Aorta (tissue), 5 donors: ENCODE results near the gene CAMSAP3. TPM values are rescaled to one million over a fixed set of nuclear protein-coding genes. Genes with fewer than 3 reads are reported as not detected.

ENCODE experiments used
- ATAC-seq: fragments of 200-7000 bp; cut with Tn5 transposase; one replicate; pipeline ENCODE4 v1.9.1; 2022; ENCODE audit warnings: moderate library complexity; ENCODE audit not compliant: low FRiP score
- DNase-seq, 2 donors: peaks; one replicate each; pipeline ENCODE4 v3.0.0-alpha.2; 2020
- H3K27ac ChIP-seq, 2 donors: one replicate each; pipeline ENCODE4 v1.5.1; 2013; ENCODE audit warnings: low read length in 2 of 2, mild to moderate bottlenecking in 2 of 2, moderate library complexity in 2 of 2, control low read depth in 1 of 2, inconsistent platforms in 1 of 2, low read depth in 1 of 2
- H3K27me3 ChIP-seq, 2 donors: one replicate each; pipeline ENCODE4 v1.6.1; 2013; ENCODE audit warnings: control low read depth in 1 of 2, low read length in 1 of 2, mild to moderate bottlenecking in 1 of 2, moderate library complexity in 1 of 2; ENCODE audit not compliant: insufficient read depth in 2 of 2, control insufficient read depth in 1 of 2
- H3K36me3 ChIP-seq, 2 donors: one replicate each; pipeline ENCODE4 v1.6.1; 2013; ENCODE audit warnings: control low read depth in 1 of 2, low read length in 1 of 2, mild to moderate bottlenecking in 1 of 2; ENCODE audit not compliant: insufficient read depth in 2 of 2, control insufficient read depth in 1 of 2
- H3K4me1 ChIP-seq, 2 donors: one replicate each; pipeline ENCODE4 v1.6.1; 2013; ENCODE audit warnings: low read length in 2 of 2, control low read depth in 1 of 2, mild to moderate bottlenecking in 1 of 2, moderate library complexity in 1 of 2; ENCODE audit not compliant: insufficient read depth in 2 of 2, control insufficient read depth in 1 of 2
- H3K4me3 ChIP-seq, 2 donors: one replicate each; pipeline ENCODE4 v1.5.1; 2013; ENCODE audit warnings: low read length in 2 of 2, control low read depth in 1 of 2, mild to moderate bottlenecking in 1 of 2
- H3K9me3 ChIP-seq: one replicate; pipeline ENCODE4 v1.6.1; 2013; ENCODE audit warnings: mild to moderate bottlenecking, low read length; ENCODE audit not compliant: control insufficient read depth
- WGBS, 2 donors: extraction: QIAGEN DNeasy Blood & Tissue Kit; methylation state at CpG; one replicate each; pipeline ENCODE4 v1.1.7; 2013; 5-methylcytosine and 5-hydroxymethylcytosine counted together
- intact Hi-C, 2 donors: fragments of 100-400 bp; cut with DNase I; formaldehyde crosslinking; loops; one replicate each; pipeline versions ENCODE4 v1.14.2 to v1.15.0; 2022
- polyA plus RNA-seq, 2 donors: library from polyadenylated mRNA; stranded (reverse); fragments of 200-250 nt; gene quantifications; one replicate each; pipeline ENCODE4 v1.2.3, GENCODE V29; 2013
- total RNA-seq, 2 donors: library from RNA; stranded (reverse); fragmentation: NEBNext Ultra II Directional; extraction: Animal tissue kit (Norgen Biotek cat#: 25700); gene quantifications; one replicate each; pipeline ENCODE4 v1.2.1, GENCODE V29; 2021
- donor health status: healthy with polysubstance abuse.
- donor health status: Bipolar disorder and iron deficiency.
- donor health status: DM: no; HTN: no; CAD: no.
- donor health status: DM: no; HTN: no; CAD: no.
- donor health status: DM: yes; HTN: yes; CAD: no.

Gene CAMSAP3
- total and polyA plus RNA-seq, 4 donors, result 0.05 to 5.0 TPM; not detected in 2

GRCh38 chr19:7645656-7646425 lies 50.2 kb downstream of the CAMSAP3 start:
- Histone ChIP-seq H3K4me1 (no peaks in the 10 kb centered on the region), H3K4me3 (no peak overlapping the region), H3K36me3 (no peaks in the 10 kb centered on the region), H3K9me3 (no peaks in the 10 kb centered on the region), H3K27ac (no peak overlapping the region), H3K27me3 (no peaks in the 10 kb centered on the region)
- 57 to 64% methylated on average over 20 of the region's 20 CpGs for WGBS, 2 donors
- DNase-seq, result no peak
- intact Hi-C loops, result no loop called here
- no peak for ATAC-seq

GRCh38 chr19:7646426-7646700 lies 50.7 kb downstream of the CAMSAP3 start:
- H3K4me3 ChIP-seq, result no peak overlapping the region
- no peak overlapping the region for H3K27ac ChIP-seq
- intact Hi-C loops, result no loop called here
- H3K9me3 ChIP-seq, result no peaks in the 10 kb centered on the region
- no peak for DNase-seq
- no peaks in the 10 kb centered on the region for H3K27me3 ChIP-seq
- WGBS, 2 donors, result 72 to 81% methylated on average over 8 of the region's 8 CpGs
- ATAC-seq, result no peak
- no peaks in the 10 kb centered on the region for H3K36me3 ChIP-seq
- H3K4me1 ChIP-seq, result no peaks in the 10 kb centered on the region

- H3K4me1 ChIP-seq, result no peaks in the 10 kb centered on the region
- DNase-seq, result no peak
- 87 to 90% methylated on average over 26 of the region's 26 CpGs for WGBS, 2 donors
- intact Hi-C loops, result no loop called here
- H3K27ac ChIP-seq, result no peak overlapping the region
- H3K9me3 ChIP-seq, result no peaks in the 10 kb centered on the region
- no peak overlapping the region for H3K4me3 ChIP-seq
- H3K36me3 ChIP-seq, result no peaks in the 10 kb centered on the region
- no peaks in the 10 kb centered on the region for H3K27me3 ChIP-seq
- ATAC-seq, result no peak
These were observed 51.5 kb downstream of the CAMSAP3 start for GRCh38 chr19:7647156-7647555.

- no peaks in the 10 kb centered on the region for H3K9me3 ChIP-seq
- intact Hi-C loops, result no loop called here
- ATAC-seq (no peak), DNase-seq (no peak)
- H3K4me3 ChIP-seq, result no peak overlapping the region
- H3K36me3 ChIP-seq, result no peaks in the 10 kb centered on the region
- 79% methylated on average over 15 of the region's 15 CpGs for WGBS, 2 donors
- no peaks in the 10 kb centered on the region for H3K4me1 ChIP-seq
- no peak overlapping the region for H3K27ac ChIP-seq
- H3K27me3 ChIP-seq, result no peaks in the 10 kb centered on the region
These were observed 52.8 kb downstream of the CAMSAP3 start for GRCh38 chr19:7648265-7649014.

GRCh38 chr19:7650148-7650547 lies 54.5 kb downstream of the CAMSAP3 start:
- DNase-seq (no peak), ATAC-seq (no peak)
- H3K4me3 ChIP-seq, result no peak overlapping the region
- no peaks in the 10 kb centered on the region for H3K27me3 ChIP-seq
- no peaks in the 10 kb centered on the region for H3K9me3 ChIP-seq
- WGBS, 2 donors, result 41 to 42% methylated on average over 2 of the region's 2 CpGs
- H3K36me3 ChIP-seq, result no peaks in the 10 kb centered on the region
- H3K27ac ChIP-seq, result no peak overlapping the region
- intact Hi-C loops, result loop anchor here (2.0 to 10.0 kb wide), 3 partner anchors 29 to 147 kb away; no protein-coding TSS in a partner anchor
- no peaks in the 10 kb centered on the region for H3K4me1 ChIP-seq

- intact Hi-C loops, result loop anchor here (1.0 to 10.0 kb wide), 3 partner anchors 28 to 145 kb away; partner anchors contain the start of gene TRAPPC5 (in 1 of the 2)
- ATAC-seq (peak; percentile 88), DNase-seq (peak; percentile 86 to 95)
- Histone ChIP-seq H3K4me3 (no peak overlapping the region), H3K27ac (no peak overlapping the region), H3K9me3 (no peaks in the 10 kb centered on the region), H3K36me3 (no peaks in the 10 kb centered on the region), H3K4me1 (no peaks in the 10 kb centered on the region), H3K27me3 (no peaks in the 10 kb centered on the region)
- WGBS, 2 donors, result 3 to 4% methylated on average over 28 of the region's 28 CpGs
These were observed 56.5 kb downstream of the CAMSAP3 start for GRCh38 chr19:7652061-7652641.

GRCh38 chr19:7654401-7654800 lies 58.7 kb downstream of the CAMSAP3 start:
- H3K4me3 ChIP-seq, result no peak overlapping the region
- H3K27ac ChIP-seq, result no peak overlapping the region
- DNase-seq, result no peak
- WGBS, 2 donors, result 19 to 25% methylated on average over 8 of the region's 8 CpGs
- no peaks in the 10 kb centered on the region for H3K9me3 ChIP-seq
- no peaks in the 10 kb centered on the region for H3K36me3 ChIP-seq
- no peaks in the 10 kb centered on the region for H3K4me1 ChIP-seq
- ATAC-seq, result no peak
- intact Hi-C loops, result loop anchor here (5.0 to 10.0 kb wide), 2 partner anchors 140 to 143 kb away; no protein-coding TSS in a partner anchor
- no peaks in the 10 kb centered on the region for H3K27me3 ChIP-seq

- no peaks in the 10 kb centered on the region for H3K9me3 ChIP-seq
- no peaks in the 10 kb centered on the region for H3K27me3 ChIP-seq
- no peak for DNase-seq
- no peak overlapping the region for H3K4me3 ChIP-seq
- 70% methylated on average over 8 of the region's 8 CpGs for WGBS, 2 donors
- H3K4me1 ChIP-seq, result no peaks in the 10 kb centered on the region
- ATAC-seq, result no peak
- intact Hi-C loops, result loop anchor here in 1 of 2 donors (10.0 kb wide), 1 partner anchor 139 kb away; no protein-coding TSS in a partner anchor
- H3K27ac ChIP-seq, result no peak overlapping the region
- no peaks in the 10 kb centered on the region for H3K36me3 ChIP-seq
These were observed 59.9 kb downstream of the CAMSAP3 start for GRCh38 chr19:7655581-7655980.
